Esophagus squamous epithelium (tissue), 5 donors: ENCODE measurements around the gene CSMD2. TPM values are rescaled to one million over a fixed set of nuclear protein-coding genes. Genes with fewer than 3 reads are reported as not detected.

Source experiments
- DNase-seq: peaks from one replicate; lab custom pipeline; 2025; lab: John Stamatoyannopoulos, UW
- H3K27ac ChIP-seq, 4 donors: fragments of 200-600 bp; sonication (generic); one replicate each; pipeline ENCODE4 v1.5.1; 2016 to 2019; ENCODE audit warnings: mild to moderate bottlenecking in 1 of 4
- H3K27me3 ChIP-seq, 4 donors: fragments of 200-600 bp; sonication (generic); 1 replicate in 3 of 4; 2 replicates in 1 of 4; pipeline versions ENCODE4 v1.5.1 to v1.6.0; 2017 to 2021; ENCODE audit warnings: antibody characterized with exemption in 1 of 4
- H3K36me3 ChIP-seq, 3 donors: fragments of 200-600 bp; sonication (generic); one replicate each; pipeline ENCODE4 v1.5.1; 2016 to 2019
- H3K4me1 ChIP-seq, 3 donors: fragments of 200-600 bp; sonication (generic); one replicate each; pipeline ENCODE4 v1.5.1; 2017 to 2019
- H3K4me3 ChIP-seq, 4 donors: fragments of 200-600 bp; sonication (generic); 1 replicate in 3 of 4; 2 replicates in 1 of 4; pipeline ENCODE4 v1.5.1; 2016 to 2019; ENCODE audit warnings: mild to moderate bottlenecking in 2 of 4, moderate library complexity in 1 of 4
- H3K9me3 ChIP-seq, 3 donors: fragments of 200-600 bp; sonication (generic); one replicate each; pipeline ENCODE4 v1.5.1; 2016 to 2019
- CTCF ChIP-seq, 6 experiments: fragments of 450-650 bp in 4 of 6; fragments of 200-600 bp in 2 of 6; sonication (generic) in 2 of 6; IDR thresholded peaks; one replicate each; pipeline ENCODE4 v1.5.1; 2016 to 2019; ENCODE audit warnings: antibody characterized with exemption in 6 of 6, mild to moderate bottlenecking in 4 of 6, moderate library complexity in 4 of 6
- POLR2A ChIP-seq, 4 donors: fragments of 450-650 bp; IDR thresholded peaks; one replicate each; pipeline ENCODE4 v1.6.1; 2017; ENCODE audit warnings: antibody characterized with exemption in 4 of 4, mild to moderate bottlenecking in 4 of 4, moderate library complexity in 3 of 4
- WGBS, 2 donors: methylation state at CpG; one replicate each; pipeline ENCODE4 v1.1.5; 2018; 5-methylcytosine and 5-hydroxymethylcytosine counted together
- intact Hi-C: fragments of 100-400 bp; cut with DNase I; formaldehyde crosslinking; loops from one replicate; pipeline ENCODE4 v1.15.0; 2022
- total RNA-seq, 4 donors: library from RNA; depleted of rRNA; stranded (reverse); fragments of >200 nt; gene quantifications; one replicate each; pipeline ENCODE4 v1.1.0, GENCODE V29; 2016
- donor health status: DM: yes; HTN: yes; CAD: no.

CSMD2 gene
- total RNA-seq, 4 donors from 2014 or later: under 0.01 to 0.13 TPM; not detected in 2

DNA sequence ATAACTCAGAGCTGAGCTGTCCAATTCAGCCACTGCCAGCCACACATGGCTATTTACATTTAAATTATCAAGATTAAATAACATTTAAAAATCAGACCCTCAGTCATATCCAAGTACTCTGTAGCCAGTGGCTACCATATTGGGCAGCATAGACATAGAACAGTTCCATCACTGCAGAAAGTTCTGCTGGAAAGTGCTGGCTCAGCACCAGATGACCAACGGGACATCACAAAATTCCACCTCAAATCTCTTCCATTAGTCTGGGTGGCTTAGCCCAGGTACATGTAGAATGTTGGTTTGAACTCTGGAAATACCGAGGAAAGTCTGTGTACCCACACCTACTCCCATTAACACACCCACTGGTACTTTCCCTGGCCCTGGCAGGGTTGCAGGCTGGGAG lies 563.3 kb downstream of the CSMD2 start:
- Histone ChIP-seq H3K4me1 (peaks cover 0 to 4% (median 0%) of the 10 kb centered on the region in 3 donors), H3K27ac (no peak overlapping the region), H3K27me3 (peaks cover 0 to 15% (median 0%) of the 10 kb centered on the region in 4 donors), H3K9me3 (no peaks in the 10 kb centered on the region), H3K36me3 (no peaks in the 10 kb centered on the region), H3K4me3 (no peak overlapping the region)
- TF ChIP-seq CTCF (IDR thresholded peaks at IDR 0.05) (no peak), POLR2A (IDR thresholded peaks at IDR 0.05) (no peak)
- 73 to 92% methylated on average over 1 to 2 of the region's 2 CpGs for WGBS, 2 donors
- intact Hi-C loops: loop anchor here (10.0 kb wide), 2 partner anchors 107 to 507 kb away; no protein-coding TSS in a partner anchor
- no peak for DNase-seq

- Histone ChIP-seq H3K4me3 (no peak overlapping the region), H3K9me3 (no peaks in the 10 kb centered on the region), H3K36me3 (no peaks in the 10 kb centered on the region), H3K27me3 (peaks cover 0 to 22% (median 0%) of the 10 kb centered on the region in 4 donors), H3K27ac (no peak overlapping the region), H3K4me1 (no peaks in the 10 kb centered on the region)
- DNase-seq: no peak
- TF ChIP-seq CTCF (IDR thresholded peaks at IDR 0.05): no peak
- no peak for TF ChIP-seq POLR2A (IDR thresholded peaks at IDR 0.05)
- intact Hi-C loops: loop anchor here (10.0 kb wide), 2 partner anchors 105 to 505 kb away; no protein-coding TSS in a partner anchor
- 68 to 81% methylated on average over 7 of the region's 7 CpGs for WGBS, 2 donors
These were observed 565.4 kb downstream of the CSMD2 start for GRCh38 chr1:33599516-33600115.

DNA sequence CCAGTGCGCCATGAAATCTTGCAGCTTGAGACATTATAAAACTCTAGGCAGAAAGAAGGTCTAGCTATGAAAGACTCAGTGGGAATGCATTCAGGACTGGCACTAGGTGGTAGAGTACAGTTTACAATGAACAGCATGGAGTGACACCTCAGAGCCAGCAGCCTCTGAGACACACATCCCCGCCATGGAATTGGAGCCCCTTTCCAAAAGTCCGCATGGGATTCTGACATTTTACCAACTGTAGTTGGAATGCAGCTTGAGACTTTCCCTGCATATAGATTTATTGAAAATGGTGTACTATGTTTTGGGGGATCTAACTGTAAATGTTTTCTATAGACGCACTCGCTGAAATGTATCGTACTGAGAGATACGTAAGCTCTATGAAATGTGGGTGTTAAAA lies 576.3 kb downstream of the CSMD2 start:
- Histone ChIP-seq H3K27me3 (no peaks in the 10 kb centered on the region), H3K9me3 (no peaks in the 10 kb centered on the region), H3K36me3 (no peaks in the 10 kb centered on the region), H3K27ac (no peak overlapping the region), H3K4me1 (no peaks in the 10 kb centered on the region), H3K4me3 (no peak overlapping the region)
- intact Hi-C loops: no loop called here
- WGBS, 2 donors: 95 to 96% methylated on average over 7 of the region's 7 CpGs
- DNase-seq: no peak
- no peak for TF ChIP-seq POLR2A (IDR thresholded peaks at IDR 0.05)
- no peak for TF ChIP-seq CTCF (IDR thresholded peaks at IDR 0.05)

DNA sequence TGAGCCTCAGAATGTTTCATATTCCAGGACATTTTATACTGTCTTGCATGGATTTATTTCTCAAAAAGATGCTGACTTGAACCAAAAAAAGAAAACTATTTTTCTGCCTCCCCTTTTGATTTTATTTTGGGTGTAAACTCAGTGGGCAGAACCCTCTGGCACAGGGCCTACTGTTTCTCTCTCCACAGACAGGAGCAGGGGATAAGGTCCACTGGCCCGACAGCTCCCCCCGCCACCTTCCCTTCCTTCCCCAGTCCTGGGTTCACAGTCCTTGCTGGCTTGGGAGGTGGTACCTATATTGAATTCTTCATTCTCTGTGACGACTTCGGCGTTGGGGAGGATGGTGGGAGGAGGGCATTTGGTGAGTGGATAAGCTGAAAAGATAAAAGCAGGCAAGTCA lies 578.2 kb downstream of the CSMD2 start:
- Histone ChIP-seq H3K4me1 (no peaks in the 10 kb centered on the region), H3K9me3 (no peaks in the 10 kb centered on the region), H3K27ac (no peak overlapping the region), H3K27me3 (no peaks in the 10 kb centered on the region), H3K4me3 (no peak overlapping the region), H3K36me3 (no peaks in the 10 kb centered on the region)
- DNase-seq: no peak
- intact Hi-C loops: no loop called here
- TF ChIP-seq POLR2A (IDR thresholded peaks at IDR 0.05): no peak
- no peak for TF ChIP-seq CTCF (IDR thresholded peaks at IDR 0.05)
- 91 to 93% methylated on average over 5 of the region's 5 CpGs for WGBS, 2 donors

DNA sequence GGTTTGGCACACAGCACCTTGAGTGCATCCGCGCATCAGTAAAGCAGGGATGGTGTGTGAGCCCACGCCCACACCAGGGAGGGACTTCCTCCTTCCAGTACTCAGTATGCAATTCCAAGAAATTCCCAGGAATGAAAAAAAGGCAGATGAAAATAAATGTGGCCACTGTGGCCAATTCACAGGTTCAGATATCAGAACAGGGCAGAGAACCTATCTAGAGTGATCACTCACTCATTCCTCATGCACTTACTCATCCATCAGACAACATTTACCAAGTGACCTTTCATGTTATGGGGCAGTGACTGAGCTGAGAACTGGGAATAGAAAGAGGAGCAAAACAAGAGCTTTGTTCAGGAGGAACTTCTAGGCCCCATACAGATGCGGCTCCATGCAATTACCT lies 578.9 kb downstream of the CSMD2 start:
- Histone ChIP-seq H3K4me1 (no peaks in the 10 kb centered on the region), H3K27me3 (no peaks in the 10 kb centered on the region), H3K36me3 (no peaks in the 10 kb centered on the region), H3K27ac (no peak overlapping the region), H3K9me3 (no peaks in the 10 kb centered on the region), H3K4me3 (no peak overlapping the region)
- TF ChIP-seq CTCF (IDR thresholded peaks at IDR 0.05): no peak
- TF ChIP-seq POLR2A (IDR thresholded peaks at IDR 0.05): no peak
- 73 to 93% methylated on average over 1 to 4 of the region's 4 CpGs for WGBS, 2 donors
- DNase-seq: no peak
- intact Hi-C loops: no loop called here
